ENCODE measurements around the gene TWIST2. TPM values are rescaled to one million over a fixed set of nuclear protein-coding genes. Genes with fewer than 3 reads are reported as not detected.

Gene TWIST2
- total RNA-seq, 1 donor from 2014 or later = 1.9 TPM

DNA sequence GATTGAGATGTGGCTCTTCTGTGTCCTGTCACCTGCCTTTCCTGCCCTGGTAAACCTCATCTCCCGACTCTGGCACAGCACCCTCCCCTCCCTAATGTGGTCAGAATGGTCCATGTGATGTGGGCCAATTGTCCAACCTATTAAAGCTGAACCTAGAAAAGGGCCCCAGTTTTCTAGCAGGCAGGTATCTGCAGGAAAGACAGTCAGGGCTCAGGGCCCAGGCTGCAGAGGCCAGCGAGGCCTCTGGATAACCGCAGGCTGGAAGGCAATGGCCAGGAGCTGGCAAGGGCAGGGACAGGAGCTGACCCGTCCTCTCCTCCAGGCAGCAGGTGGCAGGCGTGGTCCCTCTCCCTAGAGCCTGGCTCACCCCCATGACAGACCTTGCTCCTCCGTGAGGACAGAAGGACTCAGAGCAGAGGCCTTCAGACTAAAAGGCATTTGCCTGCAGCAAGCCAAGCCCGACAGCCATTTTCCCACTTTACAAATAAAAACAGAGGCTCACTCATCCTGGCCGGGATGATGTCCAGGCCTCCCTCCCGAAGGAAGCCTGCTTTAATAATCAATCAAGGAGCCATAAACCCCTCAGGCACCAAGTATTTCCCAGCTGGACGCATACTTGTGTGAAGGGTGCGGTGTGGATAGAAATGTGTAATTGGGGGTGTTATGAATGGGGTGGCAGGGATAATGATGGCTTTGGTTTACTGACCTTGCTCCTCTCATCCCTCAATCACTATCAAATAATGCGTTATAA lies 107.1 kb downstream of the TWIST2 start:
- no peak for DNase-seq
- no peak for ATAC-seq (ENCODE audit: poor library complexity)
- intact Hi-C loops (cut with DNase I) = no loop called here

DNA sequence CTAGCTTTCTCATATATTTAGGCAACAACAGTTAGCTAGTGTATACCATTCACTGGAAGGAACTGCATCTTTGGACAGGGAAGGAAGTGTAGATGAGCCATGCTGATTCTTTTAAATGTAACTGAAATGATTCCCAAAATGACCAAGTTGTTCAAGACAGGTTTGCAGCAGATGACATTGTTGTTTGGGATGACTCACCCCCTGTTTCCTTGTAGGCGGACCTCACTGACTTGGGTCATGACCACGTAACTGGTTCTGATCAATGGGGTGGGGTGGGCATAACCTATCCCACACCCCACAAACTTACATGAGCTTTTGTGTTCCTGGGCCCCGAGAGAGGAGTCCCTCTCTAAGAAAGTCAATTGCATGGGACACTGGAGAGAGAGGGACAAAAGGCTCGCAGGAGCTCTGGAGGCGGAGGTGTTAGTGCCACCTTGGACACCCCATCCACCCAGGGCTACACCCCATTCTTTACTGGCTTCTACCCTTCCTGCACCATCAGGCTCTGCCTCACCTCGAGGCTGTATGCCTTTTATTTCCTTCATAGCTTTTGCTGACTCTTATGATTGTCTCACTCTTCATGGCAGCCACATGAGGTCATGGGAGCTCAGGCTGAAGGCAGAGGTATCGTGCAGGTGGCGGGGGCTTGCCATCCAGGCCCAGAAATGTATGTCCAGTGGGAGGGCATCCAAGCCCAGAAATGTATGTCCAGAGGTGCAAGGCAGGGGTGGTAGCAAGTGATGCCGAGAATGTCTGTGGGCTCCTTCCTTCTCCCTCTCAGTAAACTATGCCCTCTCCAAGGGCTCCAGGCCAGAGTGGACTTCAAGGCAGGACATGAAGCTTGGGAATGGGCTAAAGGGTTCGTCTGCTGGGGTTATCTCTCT lies 108.0 kb downstream of the TWIST2 start:
- ATAC-seq (ENCODE audit: poor library complexity) = no peak
- DNase-seq = no peak
- intact Hi-C loops (cut with DNase I) = no loop called here

DNA sequence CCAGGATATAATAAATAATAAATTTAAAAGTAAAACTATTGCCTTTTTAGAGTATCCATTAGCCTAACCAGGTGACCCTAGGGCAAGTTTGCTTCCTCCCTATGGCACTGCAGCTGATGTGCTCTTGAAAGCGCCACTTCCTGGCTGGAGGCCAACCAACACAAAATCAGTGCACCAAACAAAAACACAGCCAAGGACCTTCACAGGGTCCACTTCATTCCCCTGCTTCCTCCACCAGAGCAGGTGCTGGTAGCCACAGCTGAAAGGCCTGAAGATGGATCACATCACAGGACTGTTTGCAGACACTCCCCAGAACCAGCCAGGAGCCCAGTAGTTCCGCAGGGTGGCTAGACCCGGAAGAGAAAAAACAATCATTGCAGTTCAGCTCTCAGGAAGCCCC lies 108.8 kb downstream of the TWIST2 start:
- intact Hi-C loops (cut with DNase I) = no loop called here
- DNase-seq (no peak), ATAC-seq (ENCODE audit: poor library complexity) (no peak)

Data from Right ventricle myocardium superior (tissue), 1 donor.